GM18870 (cell line): Measurements from ENCODE around the gene MLH1.

ENCODE experiments used
- ATAC-seq: cut with Tn5 transposase; IDR thresholded peaks from one replicate; pipeline ENCODE4 v1.9.1; 2021; ENCODE audit warnings: moderate library complexity; ENCODE audit not compliant: unreplicated experiment

MLH1 gene

DNA sequence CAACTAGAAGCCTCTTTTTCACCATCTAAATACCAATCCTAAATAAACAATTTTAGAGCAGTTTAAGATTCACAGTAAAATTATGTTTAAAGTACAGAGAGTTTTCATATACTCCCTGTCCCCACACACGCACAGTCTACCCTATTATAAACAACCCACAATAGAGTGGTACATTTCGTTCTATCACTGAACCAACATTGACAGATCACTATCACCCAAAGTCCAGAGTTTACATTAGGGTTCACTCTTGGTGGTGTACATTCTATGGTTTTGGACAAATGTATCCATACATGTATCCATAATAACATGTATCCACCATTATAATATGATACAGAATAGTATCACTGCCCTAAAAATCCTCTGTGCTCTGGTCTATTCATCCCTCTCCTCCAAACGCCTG lies 89.0 kb downstream of the MLH1 start:
- no peak for ATAC-seq

DNA sequence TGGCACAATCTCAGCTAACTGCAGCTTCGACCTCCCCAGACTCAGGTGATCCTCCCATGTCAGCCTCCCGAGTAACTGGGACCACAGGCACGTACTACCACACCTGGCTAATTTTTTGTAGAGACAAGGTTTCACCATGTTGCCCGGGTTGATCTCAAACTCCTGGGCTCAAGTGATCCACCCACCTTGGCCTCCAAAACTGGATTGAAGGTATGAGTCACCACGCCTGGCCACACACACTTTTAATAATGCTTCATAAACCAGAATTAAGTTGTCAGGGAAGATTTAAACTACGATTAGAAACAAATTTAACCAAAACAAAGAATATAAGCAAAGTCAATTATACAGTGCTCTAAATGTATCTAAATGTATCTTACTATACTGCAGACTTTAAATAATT lies 93.6 kb downstream of the MLH1 start:
- no peak for ATAC-seq

- no peak for ATAC-seq
Observed at GRCh38 chr3:37087870-37088269, 94.6 kb downstream of the MLH1 start.

- no peak for ATAC-seq
Observed at GRCh38 chr3:37092484-37092883, 99.2 kb downstream of the MLH1 start.

- ATAC-seq = no peak
Observed at GRCh38 chr3:37093481-37093880, 100.2 kb downstream of the MLH1 start.

GRCh38 chr3:37094636-37095035 lies 101.3 kb downstream of the MLH1 start:
- no peak for ATAC-seq

DNA sequence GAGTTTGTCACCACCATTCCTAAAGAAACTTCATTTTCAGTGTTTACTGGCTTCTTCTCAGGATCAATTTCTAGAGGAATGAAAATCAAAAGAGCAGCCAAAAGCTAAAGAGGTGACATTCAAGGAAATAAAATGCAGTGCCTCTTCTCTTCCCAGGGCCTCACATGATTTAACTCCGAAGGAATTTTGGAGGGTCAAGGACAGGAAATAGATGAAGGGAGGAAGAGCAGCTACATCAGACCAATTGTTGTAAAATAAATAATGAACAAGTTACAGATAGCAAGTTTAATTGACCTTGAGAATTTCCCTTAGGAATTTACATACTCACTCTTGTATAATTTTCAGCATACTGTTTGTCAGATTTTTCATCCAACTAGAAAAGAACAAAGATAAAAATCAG lies 103.0 kb downstream of the MLH1 start:
- ATAC-seq = no peak

GRCh38 chr3:37096975-37097374 lies 103.7 kb downstream of the MLH1 start:
- no peak for ATAC-seq

- no peak for ATAC-seq
Observed at GRCh38 chr3:37097776-37098175, 104.5 kb downstream of the MLH1 start.

DNA sequence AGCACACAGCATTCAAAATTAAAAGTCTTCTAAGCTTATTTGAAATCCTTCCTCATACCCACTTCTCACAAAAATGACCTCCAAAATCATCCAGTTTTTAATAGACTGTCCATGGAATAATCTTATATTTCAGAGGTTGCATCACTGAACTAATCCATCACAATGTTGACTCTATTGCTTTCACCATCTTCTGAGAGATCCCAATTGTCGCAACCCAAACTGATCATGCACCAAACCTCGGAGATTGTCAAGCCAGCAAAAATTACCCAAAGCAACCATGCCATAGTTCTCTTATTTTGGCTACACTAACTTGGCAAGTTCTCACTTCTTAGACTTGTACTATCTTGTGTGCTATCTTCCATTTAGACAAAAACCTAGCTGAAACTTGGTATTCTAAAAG lies 105.6 kb downstream of the MLH1 start:
- ATAC-seq = no peak

GRCh38 chr3:37099469-37099868 lies 106.2 kb downstream of the MLH1 start:
- no peak for ATAC-seq

- ATAC-seq = no peak
Observed at GRCh38 chr3:37100411-37100810, 107.1 kb downstream of the MLH1 start.
